ENCODE results near the gene NUMA1. TPM values are rescaled to one million over a fixed set of nuclear protein-coding genes. Genes with fewer than 3 reads are reported as not detected.

NUMA1 gene
- total and polyA plus RNA-seq, 9 of the 15 experiments (the other 6 are each of a cell fraction or from before 2014, with no cell fraction given): 4.1 to 104 (median 51.2) TPM

GRCh38 chr11:72112143-72112977 is 32.0 kb upstream of the NUMA1 start, which contains the start of gene ANAPC15:
TSS of gene ANAPC15 (minus strand) at chr11:72112695. CDS start at chr11:72111276, 1,419 bp downstream.
- peak within 1 kb of the TSS; percentile 94 for H2AFZ ChIP-seq (ENCODE audit: low read depth, low read length)
- BruUV-seq (replicated peaks): no TSS peak
- ChIA-PET POLR2A (interaction anchor here (0.5 to 2.5 kb wide), 17 partner anchors 8 to 326 kb away, joined by 3 to 14 read pairs (median 4); partner anchors contain the start of genes RNF121 and XNDC1N), CTCF (ENCODE audit: low intra/inter-chr PET ratio) (no interaction called here)
- under 1% methylated on average over 49 of the region's 49 CpGs for WGBS (ENCODE audit: insufficient coverage, low coverage, missing lambda C conversion rate)
- in situ Hi-C loops (cut with MboI): no loop called here
- H3K27ac ChIP-seq (ENCODE audit: extremely low read depth, low read depth, low read length): peak within 1 kb of the TSS; percentile 97
- peak within 1 kb of the TSS; percentile 53 for H3K4me3 ChIP-seq
- FAIRE-seq: peak; percentile 100
- peak within 1 kb of the TSS; percentile 96 for H3K4me2 ChIP-seq (ENCODE audit: insufficient read depth, low read length)
- no peaks in the 10 kb centered on the region for H3K27me3 ChIP-seq (ENCODE audit: control insufficient read depth in 2 of 2, insufficient read depth in 2 of 2, low read length in 2 of 2)
- H3K9me3 ChIP-seq (replicated peaks; ENCODE audit: control insufficient read depth, insufficient read depth, low read depth, low read length): no peaks in the 10 kb centered on the region
- intact Hi-C loops (cut with micrococcal nuclease): loop anchor here (1.0 kb wide), 1 partner anchor 32 kb away; the partner anchor contains the start of genes LRRC51 and NUMA1
- peaks cover 17% of the 10 kb centered on the region; the same call in 2 of the 3 replicates for H3K36me3 ChIP-seq (ENCODE audit: control insufficient read depth, insufficient read depth, low read length)
- no peaks in the 10 kb centered on the region for H4K20me1 ChIP-seq (replicated peaks; ENCODE audit: control insufficient read depth, insufficient read depth, low read length)
- peaks cover 3% of the 10 kb centered on the region; the same call in 1 of the 3 replicates for H3K79me2 ChIP-seq (ENCODE audit: control insufficient read depth, insufficient read depth, low read length)
- peaks cover 6 to 28% of the 10 kb centered on the region in 2 experiments for H3K4me1 ChIP-seq (replicated peaks in 1 of 2; ENCODE audit: control insufficient read depth in 2 of 2, insufficient read depth in 2 of 2, low read length in 2 of 2)
- H3K9ac ChIP-seq (ENCODE audit: insufficient read depth in 1 of 2, low read depth in 2 of 2, low read length in 2 of 2): peak within 1 kb of the TSS; percentile 93 to 95
- peak; percentile 86 to 99 (median 91) for DNase-seq (ENCODE audit: extremely low read depth in 1 of 4, low spot score in 3 of 4)
- H3K9me1 ChIP-seq (ENCODE audit: control insufficient read depth, insufficient read depth, low read length): no peaks in the 10 kb centered on the region
- peak; percentile 96 for ATAC-seq
- TF ChIP-seq ZFX (CRISPR knock-in tag; IDR thresholded peaks at IDR 0.05) (peak; percentile 56), MXI1 (IDR thresholded peaks at IDR 0.05; ENCODE audit: low read depth, low read length) (0 out of 2 replicates have a peak, but pooled peaks have one; percentile 37), PHF8 (IDR thresholded peaks at IDR 0.05; ENCODE audit: borderline replicate concordance, low read length) (peak; percentile 91; the same call in 1 of the 2 replicates), TAF15 (IDR thresholded peaks at IDR 0.05; ENCODE audit: low read depth, low read length) (no peak), XRCC3 (IDR thresholded peaks at IDR 0.05) (no peak), MEF2D (tag; conservative IDR thresholded peaks at IDR 0.05; ENCODE audit: low read depth) (no peak), ZNF41 (CRISPR knock-in tag; conservative IDR thresholded peaks at IDR 0.05) (0 out of 2 replicates have a peak, but pooled peaks have one; percentile 36), POLR2G (IDR thresholded peaks at IDR 0.05; ENCODE audit: low read depth, low read length) (peak; percentile 86), HIVEP1 (CRISPR knock-in tag; IDR thresholded peaks at IDR 0.05) (no peak), MTA1 (IDR thresholded peaks at IDR 0.05; ENCODE audit: borderline replicate concordance) (peak; percentile 79; the same call in 1 of the 2 replicates), STAT5A (IDR thresholded peaks at IDR 0.05; ENCODE audit: borderline replicate concordance, low read length) (no peak), ARID2 (IDR thresholded peaks at IDR 0.05) (no peak), TBL1XR1 (IDR thresholded peaks at IDR 0.05; ENCODE audit: low read length in 2 of 2) (0 out of 4 replicates have a peak, but pooled peaks of 1 of the 2 experiments have one; percentile 10), FOXP1 (CRISPR knock-in tag; IDR thresholded peaks at IDR 0.05) (0 out of 2 replicates have a peak, but pooled peaks have one; percentile 60), ARID1B (IDR thresholded peaks at IDR 0.05) (0 out of 2 replicates have a peak, but pooled peaks have one; percentile 32), RAD51 (IDR thresholded peaks at IDR 0.05; ENCODE audit: borderline replicate concordance, low read depth) (0 out of 2 replicates have a peak, but pooled peaks have one; percentile 27), FOXM1 (IDR thresholded peaks at IDR 0.05; ENCODE audit: low read depth) (peak; percentile 61; the same call in 1 of the 2 replicates), FOXM1 (CRISPR knock-in tag; IDR thresholded peaks at IDR 0.05; ENCODE audit: low read depth) (no peak), NR4A1 (CRISPR knock-in tag; IDR thresholded peaks at IDR 0.05) (no peak), NR4A1 (tag; IDR thresholded peaks at IDR 0.05) (no peak), NFRKB (IDR thresholded peaks at IDR 0.05; ENCODE audit: low read depth) (peak; percentile 21; the same call in 1 of the 2 replicates)
- TF ChIP-seq, protein P1, sequence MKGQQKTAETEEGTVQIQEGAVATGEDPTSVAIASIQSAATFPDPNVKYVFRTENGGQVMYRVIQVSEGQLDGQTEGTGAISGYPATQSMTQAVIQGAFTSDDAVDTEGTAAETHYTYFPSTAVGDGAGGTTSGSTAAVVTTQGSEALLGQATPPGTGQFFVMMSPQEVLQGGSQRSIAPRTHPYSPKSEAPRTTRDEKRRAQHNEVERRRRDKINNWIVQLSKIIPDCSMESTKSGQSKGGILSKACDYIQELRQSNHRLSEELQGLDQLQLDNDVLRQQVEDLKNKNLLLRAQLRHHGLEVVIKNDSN (CRISPR knock-in tag; IDR thresholded peaks at IDR 0.05): peak; percentile 47

Data from K562 (cell line).